T-helper 1 cell (primary cell): Measurements from ENCODE around the gene SNAP47.
"Not testable (repeated sequence)": the region's sequence is repeated elsewhere in the genome, so short reads cannot be mapped to it uniquely, and the experiment has no call there.

Experiments used
- DNase-seq, 5 donors: peaks; one replicate each; pipeline ENCODE4 v3.0.0-alpha.2; 2012 to 2020
- total RNA-seq, 4 donors: gene quantifications; one replicate each; lab custom pipeline; 2026; lab: John Stamatoyannopoulos, UW

Gene SNAP47
- 20.1 to 24.3 (median 20.9) reads per million in 4 donors for total RNA-seq

- DNase-seq = peak; percentile 84 to 93 (median 87)
Measured at GRCh38 chr1:227734856-227735538, at the start of gene SNAP47, which contains the start of gene JMJD4. Gene SNAP47, plus strand, starts transcription at chr1:227735435. Its CDS starts 12,302 bp downstream, at chr1:227747737. Gene JMJD4, minus strand, starts transcription at chr1:227735302. Its CDS starts 29 bp downstream, at chr1:227735273.

- DNase-seq = no peak
Measured at GRCh38 chr1:227685807-227686206, 49.4 kb upstream of the SNAP47 start.

GRCh38 chr1:227697321-227697864 lies 37.8 kb upstream of the SNAP47 start:
- no peak for DNase-seq

- DNase-seq = not testable (repeated sequence)
Measured at GRCh38 chr1:227701631-227702030, 33.6 kb upstream of the SNAP47 start.

GRCh38 chr1:227707846-227708245 lies 27.4 kb upstream of the SNAP47 start:
- no peak for DNase-seq

GRCh38 chr1:227709451-227709850 lies 25.8 kb upstream of the SNAP47 start:
- DNase-seq = no peak

GRCh38 chr1:227710474-227710873 lies 24.8 kb upstream of the SNAP47 start:
- not testable (repeated sequence) for DNase-seq

- DNase-seq = no peak
Measured at GRCh38 chr1:227712648-227713047, 22.6 kb upstream of the SNAP47 start.

- no peak for DNase-seq
Measured at GRCh38 chr1:227718932-227719331, 16.3 kb upstream of the SNAP47 start.

GRCh38 chr1:227723474-227723873 lies 11.8 kb upstream of the SNAP47 start:
- DNase-seq = no peak

GRCh38 chr1:227725046-227725445 lies 10.2 kb upstream of the SNAP47 start:
- DNase-seq = no peak

- no peak for DNase-seq
Measured at GRCh38 chr1:227726318-227726717, 8.9 kb upstream of the SNAP47 start.

- DNase-seq = no peak
Measured at GRCh38 chr1:227726924-227727599, 8.2 kb upstream of the SNAP47 start.

GRCh38 chr1:227728059-227728891 lies 7.0 kb upstream of the SNAP47 start:
- DNase-seq = peak; percentile 63 to 68 (median 66)

GRCh38 chr1:227728892-227729143 lies 6.4 kb upstream of the SNAP47 start:
- DNase-seq = no peak

GRCh38 chr1:227729144-227729880 lies 5.9 kb upstream of the SNAP47 start:
- no peak for DNase-seq

GRCh38 chr1:227729881-227730629 lies 5.2 kb upstream of the SNAP47 start:
- peak in 1 of 5 donors; percentile 47 for DNase-seq

- no peak for DNase-seq
Measured at GRCh38 chr1:227730630-227731151, 4.5 kb upstream of the SNAP47 start.

GRCh38 chr1:227731241-227731677 lies 4.0 kb upstream of the SNAP47 start:
- no peak for DNase-seq

- DNase-seq = no peak
Measured at GRCh38 chr1:227731696-227732585, 3.3 kb upstream of the SNAP47 start.
